Activated CD4-positive, alpha-beta T cell treated with anti-CD3 and anti-CD28 coated beads, Interleukin-2, amount 50 U/mL, for 1 hour (primary cell): ENCODE measurements around the gene DFFB.
"Not testable (repeated sequence)": the region's sequence is repeated elsewhere in the genome, so short reads cannot be mapped to it uniquely, and the experiment has no call there.

Experiments
- DNase-seq: peaks from one replicate; pipeline ENCODE4 v3.0.0-alpha.2; 2020

DFFB gene

GRCh38 chr1:3856923-3857790, at the start of gene DFFB, which contains the start of gene CEP104:
DFFB (plus strand) TSS chr1:3857476; CDS start chr1:3857604, 128 bp downstream.
CEP104 (minus strand) TSS chr1:3857211; CDS start chr1:3852407, 4,804 bp downstream.
- DNase-seq, result peak; percentile 96

GRCh38 chr1:3807769-3808168, 49.5 kb upstream of the DFFB start:
- no peak for DNase-seq

- no peak for DNase-seq
These were observed 47.6 kb upstream of the DFFB start for GRCh38 chr1:3809680-3810079.

GRCh38 chr1:3810149-3810761, 47.0 kb upstream of the DFFB start:
- not testable (repeated sequence) for DNase-seq

GRCh38 chr1:3811595-3811911, 45.7 kb upstream of the DFFB start:
- DNase-seq, result no peak

- no peak for DNase-seq
These were observed 43.2 kb upstream of the DFFB start for GRCh38 chr1:3814065-3814464.

- no peak for DNase-seq
These were observed 42.3 kb upstream of the DFFB start for GRCh38 chr1:3814771-3815561.

- DNase-seq, result no peak
These were observed 40.7 kb upstream of the DFFB start for GRCh38 chr1:3816331-3817137.

- DNase-seq, result no peak
These were observed 40.0 kb upstream of the DFFB start for GRCh38 chr1:3817138-3817740.

- DNase-seq, result no peak
These were observed 39.3 kb upstream of the DFFB start for GRCh38 chr1:3817821-3818597.

GRCh38 chr1:3819771-3820200, 37.5 kb upstream of the DFFB start:
- no peak for DNase-seq

GRCh38 chr1:3820316-3820715, 37.0 kb upstream of the DFFB start:
- DNase-seq, result no peak

GRCh38 chr1:3821004-3821403, 36.3 kb upstream of the DFFB start:
- DNase-seq, result no peak

- DNase-seq, result no peak
These were observed 35.8 kb upstream of the DFFB start for GRCh38 chr1:3821447-3821846.

GRCh38 chr1:3821908-3822307, 35.4 kb upstream of the DFFB start:
- no peak for DNase-seq

- no peak for DNase-seq
These were observed 34.9 kb upstream of the DFFB start for GRCh38 chr1:3822421-3822820.

GRCh38 chr1:3824650-3825049, 32.6 kb upstream of the DFFB start:
- no peak for DNase-seq

- DNase-seq, result no peak
These were observed 31.9 kb upstream of the DFFB start for GRCh38 chr1:3825356-3825755.

GRCh38 chr1:3827813-3828307, 29.4 kb upstream of the DFFB start:
- no peak for DNase-seq

- DNase-seq, result no peak
These were observed 28.9 kb upstream of the DFFB start for GRCh38 chr1:3828391-3828790.

- no peak for DNase-seq
These were observed 25.6 kb upstream of the DFFB start for GRCh38 chr1:3831689-3832088.
